HT1080 (cell line): ENCODE measurements around the gene AHSG. TPM values are rescaled to one million over a fixed set of nuclear protein-coding genes. Genes with fewer than 3 reads are reported as not detected.

Experiments used
- small RNA-seq: library from RNA; depleted of rRNA; stranded (forward); fragments of <200 nt; gene quantifications from one replicate; pipeline ENCODE3, GENCODE V24; 2014
- total RNA-seq: library from RNA; depleted of rRNA; stranded (reverse); fragments of >200 nt; shearing (Covaris generic); gene quantifications from 2 replicates; pipeline ENCODE4 v1.2.3, GENCODE V29; 2014; rRNA removed

The AHSG gene
- total RNA-seq, 1 experiment from 2014 or later: 0.32 TPM

Small RNAs within 50 kb of the gene (small RNA-seq; reads per million reads assigned to genes)
- not detected for gene RF00017

Other genes with a start within 250 kb of the AHSG start
- 0.13 and 0.94 TPM in 2 replicates for gene CRYGS, start 68.7 kb upstream of the AHSG start, total RNA-seq
- gene TBCCD1, start 45.7 kb upstream of the AHSG start, total RNA-seq: 21.8 and 28.3 TPM in 2 replicates
- 103 and 104 TPM in 2 replicates for gene DNAJB11, start 42.3 kb upstream of the AHSG start, total RNA-seq
- 1.8 and 1.9 TPM in 2 replicates for gene FETUB, start 27.3 kb downstream of the AHSG start, total RNA-seq
- gene HRG, start 53.0 kb downstream of the AHSG start, total RNA-seq: 0.05 TPM in 1 of 2 replicates, not detected in the other
- not detected in 2 replicates for gene KNG1, start 104.3 kb downstream of the AHSG start, total RNA-seq
- 557 and 581 TPM in 2 replicates for gene EIF4A2, start 170.5 kb downstream of the AHSG start, total RNA-seq
- 84.7 and 95.1 TPM in 2 replicates for gene RFC4, start 193.4 kb downstream of the AHSG start, total RNA-seq
- gene ADIPOQ, start 229.7 kb downstream of the AHSG start, total RNA-seq: not detected in 2 replicates